SJCRH30 (cell line): ENCODE results near the gene SLC28A1. TPM values are rescaled to one million over a fixed set of nuclear protein-coding genes. Genes with fewer than 3 reads are reported as not detected.

Source experiments
- DNase-seq, 2 experiments: peaks; one replicate each; pipeline ENCODE4 v3.0.0-alpha.2; 2015 to 2020
- H3K27ac ChIP-seq: fragments of 250-450 bp; sonication (Bioruptor Pico); 2 replicates; pipeline ENCODE4 v1.5.1; 2020; ENCODE audit warnings: mild to moderate bottlenecking, moderate library complexity
- H3K27me3 ChIP-seq: fragments of 250-450 bp; sonication (Bioruptor Pico); 2 replicates; pipeline ENCODE4 v1.5.1; 2020; ENCODE audit warnings: mild to moderate bottlenecking, moderate library complexity
- H3K36me3 ChIP-seq: fragments of 250-450 bp; sonication (Bioruptor Pico); 2 replicates; pipeline ENCODE4 v1.5.1; 2020; ENCODE audit warnings: mild to moderate bottlenecking, moderate library complexity
- H3K4me1 ChIP-seq: fragments of 250-450 bp; sonication (Bioruptor Pico); 2 replicates; pipeline ENCODE4 v1.5.1; 2020; ENCODE audit warnings: mild to moderate bottlenecking, moderate library complexity
- H3K4me3 ChIP-seq: fragments of 250-450 bp; sonication (Bioruptor Pico); 2 replicates; pipeline ENCODE4 v1.5.1; 2020; ENCODE audit warnings: mild to moderate bottlenecking, moderate library complexity
- H3K9me3 ChIP-seq: fragments of 250-450 bp; sonication (Bioruptor Pico); replicated peaks from 2 replicates; pipeline ENCODE4 v1.5.1; 2020; ENCODE audit warnings: mild to moderate bottlenecking, moderate library complexity
- total RNA-seq: library from RNA; depleted of rRNA; stranded (reverse); fragments of >200 nt; shearing (Covaris generic); gene quantifications from 2 replicates; pipeline ENCODE4 v1.2.3, GENCODE V29; 2014

Gene SLC28A1
- total RNA-seq, 1 experiment from 2014 or later = not detected

- Histone ChIP-seq H3K36me3 (no peaks in the 10 kb centered on the region), H3K27ac (no peak overlapping the region), H3K27me3 (no peaks in the 10 kb centered on the region; the same call in 1 of the 2 replicates), H3K4me3 (no peak overlapping the region), H3K9me3 (no peaks in the 10 kb centered on the region), H3K4me1 (no peaks in the 10 kb centered on the region)
- no peak for DNase-seq
These were observed 1.9 kb downstream of the SLC28A1 start for GRCh38 chr15:84886211-84886983.

GRCh38 chr15:84886984-84887299 is 2.5 kb downstream of the SLC28A1 start:
- no peaks in the 10 kb centered on the region for H3K9me3 ChIP-seq
- H3K36me3 ChIP-seq = no peaks in the 10 kb centered on the region
- H3K4me1 ChIP-seq = no peaks in the 10 kb centered on the region
- H3K27ac ChIP-seq = no peak overlapping the region
- no peaks in the 10 kb centered on the region; the same call in 1 of the 2 replicates for H3K27me3 ChIP-seq
- no peak for DNase-seq
- no peak overlapping the region for H3K4me3 ChIP-seq

GRCh38 chr15:84887938-84888337 is 3.5 kb downstream of the SLC28A1 start:
- H3K27me3 ChIP-seq = no peaks in the 10 kb centered on the region; the same call in 1 of the 2 replicates

GRCh38 chr15:84888639-84889038 is 4.2 kb downstream of the SLC28A1 start:
- no peaks in the 10 kb centered on the region for H3K9me3 ChIP-seq
- no peaks in the 10 kb centered on the region for H3K4me1 ChIP-seq
- no peak overlapping the region for H3K27ac ChIP-seq
- no peak for DNase-seq
- no peak overlapping the region for H3K4me3 ChIP-seq
- H3K27me3 ChIP-seq = no peaks in the 10 kb centered on the region; the same call in 1 of the 2 replicates
- no peaks in the 10 kb centered on the region for H3K36me3 ChIP-seq

More at GRCh38 chr15:84887938-84888337, 3.5 kb downstream of the SLC28A1 start:
- no peaks in the 10 kb centered on the region for H3K4me1 ChIP-seq
- H3K36me3 ChIP-seq = no peaks in the 10 kb centered on the region
- H3K4me3 ChIP-seq = no peak overlapping the region
- no peak for DNase-seq
- no peak overlapping the region for H3K27ac ChIP-seq
- H3K9me3 ChIP-seq = no peaks in the 10 kb centered on the region

GRCh38 chr15:84889313-84889990 is 5.0 kb downstream of the SLC28A1 start:
- H3K36me3 ChIP-seq = no peaks in the 10 kb centered on the region
- H3K27me3 ChIP-seq = no peaks in the 10 kb centered on the region; the same call in 1 of the 2 replicates
- no peak for DNase-seq
- no peak overlapping the region for H3K4me3 ChIP-seq
- no peak overlapping the region for H3K27ac ChIP-seq
- no peaks in the 10 kb centered on the region for H3K4me1 ChIP-seq
- H3K9me3 ChIP-seq = no peaks in the 10 kb centered on the region

GRCh38 chr15:84889991-84890669 is 5.7 kb downstream of the SLC28A1 start:
- H3K27me3 ChIP-seq = no peaks in the 10 kb centered on the region; the same call in 1 of the 2 replicates
- no peaks in the 10 kb centered on the region for H3K36me3 ChIP-seq
- DNase-seq = no peak
- no peak overlapping the region for H3K27ac ChIP-seq
- H3K4me3 ChIP-seq = no peak overlapping the region
- H3K4me1 ChIP-seq = no peaks in the 10 kb centered on the region
- H3K9me3 ChIP-seq = no peaks in the 10 kb centered on the region

GRCh38 chr15:84890670-84891162 is 6.3 kb downstream of the SLC28A1 start:
- Histone ChIP-seq H3K4me3 (no peak overlapping the region), H3K27ac (no peak overlapping the region), H3K27me3 (no peaks in the 10 kb centered on the region; the same call in 1 of the 2 replicates), H3K36me3 (no peaks in the 10 kb centered on the region), H3K4me1 (no peaks in the 10 kb centered on the region), H3K9me3 (no peaks in the 10 kb centered on the region)
- no peak for DNase-seq

GRCh38 chr15:84891339-84891738 is 6.9 kb downstream of the SLC28A1 start:
- Histone ChIP-seq H3K4me3 (no peak overlapping the region), H3K36me3 (no peaks in the 10 kb centered on the region), H3K9me3 (no peaks in the 10 kb centered on the region), H3K27ac (no peak overlapping the region), H3K4me1 (no peaks in the 10 kb centered on the region), H3K27me3 (no peaks in the 10 kb centered on the region)
- no peak for DNase-seq

GRCh38 chr15:84892786-84893307 is 8.4 kb downstream of the SLC28A1 start:
- H3K4me3 ChIP-seq = no peak overlapping the region
- DNase-seq = no peak
- no peak overlapping the region for H3K27ac ChIP-seq
- no peaks in the 10 kb centered on the region for H3K27me3 ChIP-seq
- no peaks in the 10 kb centered on the region for H3K36me3 ChIP-seq
- H3K4me1 ChIP-seq = no peaks in the 10 kb centered on the region
- H3K9me3 ChIP-seq = no peaks in the 10 kb centered on the region

- Histone ChIP-seq H3K4me3 (no peak overlapping the region), H3K27ac (no peak overlapping the region), H3K36me3 (no peaks in the 10 kb centered on the region), H3K9me3 (no peaks in the 10 kb centered on the region), H3K4me1 (no peaks in the 10 kb centered on the region), H3K27me3 (no peaks in the 10 kb centered on the region)
- no peak for DNase-seq
These were observed 9.1 kb downstream of the SLC28A1 start for GRCh38 chr15:84893607-84894006.

GRCh38 chr15:84894736-84895425 is 10.4 kb downstream of the SLC28A1 start:
- Histone ChIP-seq H3K4me1 (no peaks in the 10 kb centered on the region), H3K27ac (no peak overlapping the region), H3K4me3 (no peak overlapping the region), H3K9me3 (no peaks in the 10 kb centered on the region), H3K27me3 (no peaks in the 10 kb centered on the region), H3K36me3 (no peaks in the 10 kb centered on the region)
- DNase-seq = no peak

- no peak for DNase-seq
- no peak overlapping the region for H3K27ac ChIP-seq
- no peaks in the 10 kb centered on the region for H3K27me3 ChIP-seq
- no peaks in the 10 kb centered on the region for H3K9me3 ChIP-seq
- H3K4me3 ChIP-seq = no peak overlapping the region
- H3K36me3 ChIP-seq = no peaks in the 10 kb centered on the region
- H3K4me1 ChIP-seq = no peaks in the 10 kb centered on the region
These were observed 14.3 kb downstream of the SLC28A1 start for GRCh38 chr15:84898761-84899160.

GRCh38 chr15:84899750-84900149 is 15.3 kb downstream of the SLC28A1 start:
- H3K27ac ChIP-seq = no peak overlapping the region
- no peaks in the 10 kb centered on the region for H3K36me3 ChIP-seq
- no peaks in the 10 kb centered on the region for H3K4me1 ChIP-seq
- H3K4me3 ChIP-seq = no peak overlapping the region
- no peaks in the 10 kb centered on the region for H3K27me3 ChIP-seq
- no peaks in the 10 kb centered on the region for H3K9me3 ChIP-seq
- DNase-seq = no peak

- H3K9me3 ChIP-seq = no peaks in the 10 kb centered on the region
- H3K36me3 ChIP-seq = no peaks in the 10 kb centered on the region
- no peak overlapping the region for H3K27ac ChIP-seq
- no peak overlapping the region for H3K4me3 ChIP-seq
- DNase-seq = no peak
- no peaks in the 10 kb centered on the region for H3K27me3 ChIP-seq
- no peaks in the 10 kb centered on the region for H3K4me1 ChIP-seq
These were observed 17.1 kb downstream of the SLC28A1 start for GRCh38 chr15:84901540-84901939.
